ENCODE results near the gene TCP11L2. TPM values are rescaled to one million over a fixed set of nuclear protein-coding genes. Genes with fewer than 3 reads are reported as not detected.
A peak's percentile ranks its signal among the peaks of the same experiment; 100 is the strongest.

TCP11L2 gene
- total and polyA plus RNA-seq, 2 of the 13 experiments (the other 11 are each of a cell fraction or from before 2014, with no cell fraction given) = 4.6 to 24.1 TPM

- TF ChIP-seq, protein P1, sequence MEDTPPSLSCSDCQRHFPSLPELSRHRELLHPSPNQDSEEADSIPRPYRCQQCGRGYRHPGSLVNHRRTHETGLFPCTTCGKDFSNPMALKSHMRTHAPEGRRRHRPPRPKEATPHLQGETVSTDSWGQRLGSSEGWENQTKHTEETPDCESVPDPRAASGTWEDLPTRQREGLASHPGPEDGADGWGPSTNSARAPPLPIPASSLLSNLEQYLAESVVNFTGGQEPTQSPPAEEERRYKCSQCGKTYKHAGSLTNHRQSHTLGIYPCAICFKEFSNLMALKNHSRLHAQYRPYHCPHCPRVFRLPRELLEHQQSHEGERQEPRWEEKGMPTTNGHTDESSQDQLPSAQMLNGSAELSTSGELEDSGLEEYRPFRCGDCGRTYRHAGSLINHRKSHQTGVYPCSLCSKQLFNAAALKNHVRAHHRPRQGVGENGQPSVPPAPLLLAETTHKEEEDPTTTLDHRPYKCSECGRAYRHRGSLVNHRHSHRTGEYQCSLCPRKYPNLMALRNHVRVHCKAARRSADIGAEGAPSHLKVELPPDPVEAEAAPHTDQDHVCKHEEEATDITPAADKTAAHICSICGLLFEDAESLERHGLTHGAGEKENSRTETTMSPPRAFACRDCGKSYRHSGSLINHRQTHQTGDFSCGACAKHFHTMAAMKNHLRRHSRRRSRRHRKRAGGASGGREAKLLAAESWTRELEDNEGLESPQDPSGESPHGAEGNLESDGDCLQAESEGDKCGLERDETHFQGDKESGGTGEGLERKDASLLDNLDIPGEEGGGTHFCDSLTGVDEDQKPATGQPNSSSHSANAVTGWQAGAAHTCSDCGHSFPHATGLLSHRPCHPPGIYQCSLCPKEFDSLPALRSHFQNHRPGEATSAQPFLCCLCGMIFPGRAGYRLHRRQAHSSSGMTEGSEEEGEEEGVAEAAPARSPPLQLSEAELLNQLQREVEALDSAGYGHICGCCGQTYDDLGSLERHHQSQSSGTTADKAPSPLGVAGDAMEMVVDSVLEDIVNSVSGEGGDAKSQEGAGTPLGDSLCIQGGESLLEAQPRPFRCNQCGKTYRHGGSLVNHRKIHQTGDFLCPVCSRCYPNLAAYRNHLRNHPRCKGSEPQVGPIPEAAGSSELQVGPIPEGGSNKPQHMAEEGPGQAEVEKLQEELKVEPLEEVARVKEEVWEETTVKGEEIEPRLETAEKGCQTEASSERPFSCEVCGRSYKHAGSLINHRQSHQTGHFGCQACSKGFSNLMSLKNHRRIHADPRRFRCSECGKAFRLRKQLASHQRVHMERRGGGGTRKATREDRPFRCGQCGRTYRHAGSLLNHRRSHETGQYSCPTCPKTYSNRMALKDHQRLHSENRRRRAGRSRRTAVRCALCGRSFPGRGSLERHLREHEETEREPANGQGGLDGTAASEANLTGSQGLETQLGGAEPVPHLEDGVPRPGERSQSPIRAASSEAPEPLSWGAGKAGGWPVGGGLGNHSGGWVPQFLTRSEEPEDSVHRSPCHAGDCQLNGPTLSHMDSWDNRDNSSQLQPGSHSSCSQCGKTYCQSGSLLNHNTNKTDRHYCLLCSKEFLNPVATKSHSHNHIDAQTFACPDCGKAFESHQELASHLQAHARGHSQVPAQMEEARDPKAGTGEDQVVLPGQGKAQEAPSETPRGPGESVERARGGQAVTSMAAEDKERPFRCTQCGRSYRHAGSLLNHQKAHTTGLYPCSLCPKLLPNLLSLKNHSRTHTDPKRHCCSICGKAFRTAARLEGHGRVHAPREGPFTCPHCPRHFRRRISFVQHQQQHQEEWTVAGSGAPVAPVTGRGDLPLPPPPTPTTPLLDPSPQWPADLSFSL (CRISPR knock-in tag; IDR thresholded peaks at IDR 0.05) = no peak
- no peak for TF ChIP-seq ZNF33A (CRISPR knock-in tag; IDR thresholded peaks at IDR 0.05; ENCODE audit: borderline replicate concordance)
- TF ChIP-seq ZNF572 (CRISPR knock-in tag; IDR thresholded peaks at IDR 0.05) = peak; percentile 19; the same call in 1 of the 2 replicates
- peak; percentile 70 for TF ChIP-seq HHEX (CRISPR knock-in tag; IDR thresholded peaks at IDR 0.05)
- TF ChIP-seq ZNF335 (CRISPR knock-in tag; IDR thresholded peaks at IDR 0.05) = no peak
- TF ChIP-seq ISX (CRISPR knock-in tag; conservative IDR thresholded peaks at IDR 0.05) = no peak
- no peak for TF ChIP-seq TEAD2 (CRISPR knock-in tag; IDR thresholded peaks at IDR 0.05)
- no peak for TF ChIP-seq KDM5A (IDR thresholded peaks at IDR 0.05; ENCODE audit: borderline replicate concordance, low read length)
- TF ChIP-seq ZNF513 (CRISPR knock-in tag; conservative IDR thresholded peaks at IDR 0.05) = no peak
- no peak for TF ChIP-seq HNRNPLL (IDR thresholded peaks at IDR 0.05; ENCODE audit: low read depth, low read length, poor library complexity, severe bottlenecking)
- TF ChIP-seq SRF (IDR thresholded peaks at IDR 0.05; ENCODE audit: low read depth, low read length) = no peak
- no peak for TF ChIP-seq ZNF160 (CRISPR knock-in tag; IDR thresholded peaks at IDR 0.05)
- peak; percentile 55 for TF ChIP-seq ISL2 (CRISPR knock-in tag; IDR thresholded peaks at IDR 0.05)
- TF ChIP-seq, protein P2, sequence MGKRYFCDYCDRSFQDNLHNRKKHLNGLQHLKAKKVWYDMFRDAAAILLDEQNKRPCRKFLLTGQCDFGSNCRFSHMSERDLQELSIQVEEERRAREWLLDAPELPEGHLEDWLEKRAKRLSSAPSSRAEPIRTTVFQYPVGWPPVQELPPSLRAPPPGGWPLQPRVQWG (CRISPR knock-in tag; IDR thresholded peaks at IDR 0.05; ENCODE audit: borderline replicate concordance, low read depth) = no peak
- TF ChIP-seq FOXA1 (IDR thresholded peaks at IDR 0.05) = peak; percentile 85
- peak; percentile 98 for TF ChIP-seq FOXA1 (CRISPR knock-in tag; IDR thresholded peaks at IDR 0.05)
- TF ChIP-seq CREB1 (IDR thresholded peaks at IDR 0.05) = peak; percentile 38; the same call in 1 of the 2 replicates
- TF ChIP-seq CREB1 (CRISPR knock-in tag; IDR thresholded peaks at IDR 0.05) = peak; percentile 76
- no peak for TF ChIP-seq TSC22D2 (CRISPR knock-in tag; IDR thresholded peaks at IDR 0.05; ENCODE audit: borderline replicate concordance)
- TF ChIP-seq MIER3 (CRISPR knock-in tag; IDR thresholded peaks at IDR 0.05; ENCODE audit: borderline replicate concordance) = peak; percentile 76; the same call in 1 of the 2 replicates
- TF ChIP-seq ZNF660 (CRISPR knock-in tag; IDR thresholded peaks at IDR 0.05; ENCODE audit: borderline replicate concordance, low read depth) = no peak
- TF ChIP-seq ARID2 (CRISPR knock-in tag; IDR thresholded peaks at IDR 0.05; ENCODE audit: borderline replicate concordance) = no peak
- TF ChIP-seq PAX8 (CRISPR knock-in tag; IDR thresholded peaks at IDR 0.05; ENCODE audit: borderline replicate concordance) = no peak
- no peak for TF ChIP-seq KLF15 (CRISPR knock-in tag; IDR thresholded peaks at IDR 0.05; ENCODE audit: borderline replicate concordance)
Observed at GRCh38 chr12:106284358-106285105, 18.0 kb upstream of the TCP11L2 start (continued).
